ENCODE data around the gene PAPPA. TPM values are rescaled to one million over a fixed set of nuclear protein-coding genes. Genes with fewer than 3 reads are reported as not detected.

PAPPA gene
- total RNA-seq, 2 experiments from 2014 or later, result not detected

DNA sequence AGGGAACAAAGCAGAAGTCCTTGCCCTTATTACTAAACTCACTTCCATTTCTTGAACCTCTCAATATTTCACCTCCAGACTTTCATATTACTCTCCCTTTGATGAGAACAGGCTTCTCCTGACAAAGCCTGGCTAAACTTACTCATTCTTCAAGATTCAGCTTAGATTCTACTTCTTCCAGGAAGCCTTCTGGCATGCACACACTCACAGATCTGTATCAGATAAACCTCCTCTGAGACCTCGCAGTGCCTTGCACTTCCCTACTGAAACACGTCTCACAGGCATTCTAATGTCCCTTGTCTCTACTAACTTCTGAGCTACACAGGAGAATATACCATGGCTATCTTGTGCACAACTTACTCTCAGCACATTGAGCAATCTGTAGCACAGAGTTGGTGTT, 16.6 kb upstream of the PAPPA start:
- no peaks in the 10 kb centered on the region for H3K36me3 Mint-ChIP-seq (ENCODE audit: low read depth)
- intact Hi-C loops (cut with micrococcal nuclease), result no loop called here
- no peaks in the 10 kb centered on the region for H3K27me3 Mint-ChIP-seq
- ATAC-seq (no peak), DNase-seq (no peak)
- ChIA-PET CTCF (no interaction called here), POLR2A (no interaction called here)
- H3K4me1 Mint-ChIP-seq (ENCODE audit: low read depth), result no peaks in the 10 kb centered on the region
- H3K27ac Mint-ChIP-seq, result no peak overlapping the region
- TF ChIP-seq, protein P1, sequence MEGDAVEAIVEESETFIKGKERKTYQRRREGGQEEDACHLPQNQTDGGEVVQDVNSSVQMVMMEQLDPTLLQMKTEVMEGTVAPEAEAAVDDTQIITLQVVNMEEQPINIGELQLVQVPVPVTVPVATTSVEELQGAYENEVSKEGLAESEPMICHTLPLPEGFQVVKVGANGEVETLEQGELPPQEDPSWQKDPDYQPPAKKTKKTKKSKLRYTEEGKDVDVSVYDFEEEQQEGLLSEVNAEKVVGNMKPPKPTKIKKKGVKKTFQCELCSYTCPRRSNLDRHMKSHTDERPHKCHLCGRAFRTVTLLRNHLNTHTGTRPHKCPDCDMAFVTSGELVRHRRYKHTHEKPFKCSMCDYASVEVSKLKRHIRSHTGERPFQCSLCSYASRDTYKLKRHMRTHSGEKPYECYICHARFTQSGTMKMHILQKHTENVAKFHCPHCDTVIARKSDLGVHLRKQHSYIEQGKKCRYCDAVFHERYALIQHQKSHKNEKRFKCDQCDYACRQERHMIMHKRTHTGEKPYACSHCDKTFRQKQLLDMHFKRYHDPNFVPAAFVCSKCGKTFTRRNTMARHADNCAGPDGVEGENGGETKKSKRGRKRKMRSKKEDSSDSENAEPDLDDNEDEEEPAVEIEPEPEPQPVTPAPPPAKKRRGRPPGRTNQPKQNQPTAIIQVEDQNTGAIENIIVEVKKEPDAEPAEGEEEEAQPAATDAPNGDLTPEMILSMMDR (IDR thresholded peaks at IDR 0.05), result no peak
- peaks cover 2% of the 10 kb centered on the region for H3K9me3 Mint-ChIP-seq
- H3K4me3 Mint-ChIP-seq, result no peak overlapping the region

GRCh38 chr9:116137581-116137980, 16.0 kb upstream of the PAPPA start:
- DNase-seq (no peak), ATAC-seq (no peak)
- no peak overlapping the region for H3K4me3 Mint-ChIP-seq
- intact Hi-C loops (cut with micrococcal nuclease), result no loop called here
- no peaks in the 10 kb centered on the region for H3K36me3 Mint-ChIP-seq (ENCODE audit: low read depth)
- TF ChIP-seq, protein P1 (IDR thresholded peaks at IDR 0.05), result no peak
- H3K9me3 Mint-ChIP-seq, result peaks cover 2% of the 10 kb centered on the region
- H3K27ac Mint-ChIP-seq, result no peak overlapping the region
- POLR2A ChIA-PET, result no interaction called here
- CTCF ChIA-PET, result no interaction called here
- H3K4me1 Mint-ChIP-seq (ENCODE audit: low read depth), result no peaks in the 10 kb centered on the region
- H3K27me3 Mint-ChIP-seq, result no peaks in the 10 kb centered on the region

DNA sequence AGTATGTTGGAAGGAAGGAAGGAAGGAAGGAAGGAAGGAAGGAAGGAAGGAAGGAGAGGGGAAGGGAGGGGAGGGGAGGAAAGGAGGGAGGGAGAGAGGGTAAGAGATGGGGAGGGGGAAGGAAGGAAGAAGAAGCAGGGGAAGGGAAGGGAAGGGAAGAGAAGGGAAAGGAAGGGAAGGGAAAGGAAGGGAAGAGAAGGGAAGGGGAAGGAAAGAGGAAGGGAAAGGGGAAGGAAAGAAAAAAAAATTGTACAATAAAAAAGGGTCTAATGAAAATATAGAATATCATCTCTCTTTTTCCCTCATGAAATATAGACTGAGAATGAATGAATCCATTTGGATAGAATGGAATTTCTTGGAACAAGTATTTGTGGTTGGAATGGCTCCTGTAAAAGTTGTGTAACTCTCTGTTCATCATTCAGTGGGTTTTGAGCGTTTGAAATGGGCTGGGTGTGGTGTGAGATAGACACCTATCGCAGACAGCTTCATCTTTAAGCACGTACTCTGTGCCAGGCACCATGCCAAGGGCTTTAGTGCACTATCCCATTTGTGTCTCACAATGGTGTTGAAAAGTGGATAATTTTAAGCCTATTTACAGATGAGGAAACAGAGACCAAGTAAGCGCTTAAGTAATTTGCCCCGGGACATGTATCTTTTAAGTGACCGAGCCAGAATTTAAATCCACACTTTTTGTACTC, 11.6 kb upstream of the PAPPA start:
- CTCF ChIA-PET, result no interaction called here
- ATAC-seq (no peak), DNase-seq (no peak)
- no peaks in the 10 kb centered on the region for H3K4me1 Mint-ChIP-seq (ENCODE audit: low read depth)
- intact Hi-C loops (cut with micrococcal nuclease), result no loop called here
- TF ChIP-seq, protein P1 (IDR thresholded peaks at IDR 0.05), result no peak
- no peak overlapping the region for H3K4me3 Mint-ChIP-seq
- H3K27me3 Mint-ChIP-seq, result peaks cover 4% of the 10 kb centered on the region
- no peak overlapping the region for H3K27ac Mint-ChIP-seq
- no peaks in the 10 kb centered on the region for H3K9me3 Mint-ChIP-seq
- no peaks in the 10 kb centered on the region for H3K36me3 Mint-ChIP-seq (ENCODE audit: low read depth)
- POLR2A ChIA-PET, result no interaction called here

- Mint-ChIP-seq H3K27me3 (peaks cover 4% of the 10 kb centered on the region), H3K36me3 (ENCODE audit: low read depth) (no peaks in the 10 kb centered on the region), H3K27ac (no peak overlapping the region), H3K9me3 (no peaks in the 10 kb centered on the region), H3K4me3 (no peak overlapping the region), H3K4me1 (ENCODE audit: low read depth) (no peaks in the 10 kb centered on the region)
- intact Hi-C loops (cut with micrococcal nuclease), result no loop called here
- TF ChIP-seq, protein P1 (IDR thresholded peaks at IDR 0.05), result no peak
- POLR2A ChIA-PET, result no interaction called here
- ATAC-seq, result no peak
- no peak for DNase-seq
- CTCF ChIA-PET, result no interaction called here
These were observed 10.7 kb upstream of the PAPPA start for GRCh38 chr9:116142706-116143492.

- Mint-ChIP-seq H3K4me1 (ENCODE audit: low read depth) (no peaks in the 10 kb centered on the region), H3K9me3 (no peaks in the 10 kb centered on the region), H3K4me3 (no peak overlapping the region), H3K27me3 (peaks cover 9% of the 10 kb centered on the region), H3K27ac (no peak overlapping the region), H3K36me3 (ENCODE audit: low read depth) (no peaks in the 10 kb centered on the region)
- DNase-seq, result no peak
- no peak for ATAC-seq
- ChIA-PET POLR2A (no interaction called here), CTCF (no interaction called here)
- TF ChIP-seq, protein P1 (IDR thresholded peaks at IDR 0.05), result no peak
- intact Hi-C loops (cut with micrococcal nuclease), result no loop called here
These were observed 9.6 kb upstream of the PAPPA start for GRCh38 chr9:116144038-116144437.
